Left hindlimb (tissue), 1 donor: ENCODE results near the gene DUSP22.
"Not testable (repeated sequence)": the region's sequence is repeated elsewhere in the genome, so short reads cannot be mapped to it uniquely, and the experiment has no call there.

Source experiments
- DNase-seq: peaks from one replicate; pipeline ENCODE4 v3.0.0-alpha.2; 2018

The DUSP22 gene

GRCh38 chr6:291697-292505 lies at the start of gene DUSP22:
TSS of gene DUSP22 (plus strand) at chr6:292487. CDS start at chr6:292540, 53 bp downstream.
- peak; percentile 90 for DNase-seq

DNA sequence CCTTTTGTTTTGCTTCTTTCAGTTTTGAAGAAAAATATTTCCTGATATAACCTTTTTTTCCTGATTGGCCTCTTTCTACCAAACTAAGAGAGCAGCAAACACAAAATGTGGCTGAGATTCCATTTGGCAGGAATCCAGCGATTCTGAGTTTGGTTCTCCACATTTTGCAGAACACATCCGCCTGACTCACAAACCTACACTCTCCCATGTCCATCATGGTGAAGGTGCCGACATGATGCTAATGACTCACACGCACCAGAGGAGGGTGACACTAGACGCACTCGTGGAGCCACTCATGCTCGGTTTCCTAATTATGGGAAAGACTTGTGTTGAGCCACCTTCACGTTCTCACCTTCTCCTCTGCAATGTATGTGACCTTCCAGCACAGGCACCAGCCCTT lies 45.9 kb upstream of the DUSP22 start:
- no peak for DNase-seq

GRCh38 chr6:247351-247750 lies 44.9 kb upstream of the DUSP22 start:
- DNase-seq: no peak

DNA sequence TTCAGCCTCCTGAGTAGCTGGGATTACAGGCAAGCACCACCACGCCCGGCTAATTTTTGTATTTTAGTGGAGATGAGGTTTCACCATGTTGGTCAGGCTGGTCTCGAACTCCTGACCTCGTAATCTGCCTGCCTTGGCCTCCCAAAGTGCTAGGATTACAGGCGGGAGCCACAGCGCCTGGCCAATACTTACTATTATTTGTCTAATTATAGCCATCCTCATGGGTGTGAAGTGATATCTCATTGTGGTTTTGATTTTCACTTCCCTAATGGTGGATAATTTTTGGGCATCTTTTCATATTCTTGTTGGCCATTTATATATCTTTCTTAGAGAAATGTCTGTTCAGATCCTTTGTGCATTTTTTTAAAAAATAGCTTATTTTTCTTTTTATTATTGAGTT lies 44.2 kb upstream of the DUSP22 start:
- DNase-seq: not testable (repeated sequence)

DNA sequence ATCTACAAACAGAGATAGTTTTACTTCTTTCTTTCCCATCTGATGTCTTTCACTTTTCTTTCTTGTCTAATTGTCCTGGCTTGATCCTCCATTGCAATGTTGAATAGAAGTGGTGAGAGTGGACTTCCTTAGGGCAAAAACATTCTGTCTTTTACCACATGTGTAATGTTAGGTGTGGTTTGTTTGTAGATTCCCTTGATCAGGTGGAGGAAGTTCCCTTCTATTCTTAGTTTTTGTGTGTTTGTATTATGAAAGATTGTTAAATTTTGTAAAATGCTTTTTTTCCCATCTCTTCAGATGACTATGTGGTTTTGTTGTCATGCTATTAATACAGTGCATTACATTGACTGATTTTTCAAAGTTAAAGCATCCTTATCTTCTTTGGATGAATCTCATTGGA lies 41.6 kb upstream of the DUSP22 start:
- DNase-seq: no peak

- DNase-seq: no peak
Observed at GRCh38 chr6:251920-252319, 40.4 kb upstream of the DUSP22 start.

DNA sequence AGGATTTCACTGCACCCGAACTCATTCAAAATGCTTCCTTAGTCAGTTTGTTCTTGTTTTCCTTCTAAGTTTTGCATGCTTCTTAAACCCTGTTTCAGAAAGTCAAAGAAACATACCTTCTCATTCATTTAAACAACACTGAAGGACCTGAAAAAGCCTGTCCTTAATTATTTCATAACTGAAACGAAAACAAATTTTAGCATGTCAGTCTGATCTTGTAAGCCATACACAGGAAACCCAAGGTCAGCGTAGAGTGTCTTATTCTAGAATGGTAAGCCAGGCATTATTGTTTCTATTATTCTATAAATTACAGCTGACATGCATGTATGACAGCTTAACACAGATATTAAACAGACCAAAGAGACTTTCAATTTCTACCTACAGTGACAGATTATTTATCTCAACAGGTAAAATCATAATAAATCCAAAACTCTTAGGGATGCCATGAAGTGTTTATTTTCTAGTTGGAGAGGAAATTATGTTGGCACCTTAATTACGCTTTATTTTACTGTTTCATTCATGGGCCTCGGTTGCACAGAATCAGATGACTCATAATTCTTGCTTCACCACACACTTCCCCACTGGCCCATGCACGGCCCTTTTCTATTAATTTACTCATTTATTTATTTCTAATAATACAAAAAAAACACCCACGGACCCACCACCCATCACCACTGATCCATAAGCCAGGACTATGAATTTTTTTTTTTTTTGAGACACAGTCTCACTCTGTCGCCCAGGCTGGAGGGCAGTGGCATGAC lies 39.3 kb upstream of the DUSP22 start:
- DNase-seq: no peak

- no peak for DNase-seq
Observed at GRCh38 chr6:254016-254415, 38.3 kb upstream of the DUSP22 start.

- DNase-seq: no peak
Observed at GRCh38 chr6:255041-255750, 37.1 kb upstream of the DUSP22 start.

DNA sequence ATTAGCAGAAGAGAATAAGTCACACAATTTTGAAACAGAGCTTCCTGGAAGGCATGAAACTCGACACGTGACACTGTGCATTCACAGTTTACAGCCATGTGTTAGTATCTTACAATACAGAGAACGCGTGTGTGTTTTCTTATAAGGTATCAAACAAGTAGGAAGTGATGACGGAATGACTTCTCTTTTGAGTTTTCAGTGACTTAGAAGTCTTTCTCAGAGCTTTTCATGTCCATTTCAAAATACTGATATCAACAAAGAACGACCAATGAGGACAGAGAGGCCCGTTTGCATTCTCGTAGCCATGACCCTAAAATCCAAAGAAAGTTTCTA lies 36.6 kb upstream of the DUSP22 start:
- no peak for DNase-seq

- DNase-seq: no peak
Observed at GRCh38 chr6:256169-256568, 36.1 kb upstream of the DUSP22 start.

DNA sequence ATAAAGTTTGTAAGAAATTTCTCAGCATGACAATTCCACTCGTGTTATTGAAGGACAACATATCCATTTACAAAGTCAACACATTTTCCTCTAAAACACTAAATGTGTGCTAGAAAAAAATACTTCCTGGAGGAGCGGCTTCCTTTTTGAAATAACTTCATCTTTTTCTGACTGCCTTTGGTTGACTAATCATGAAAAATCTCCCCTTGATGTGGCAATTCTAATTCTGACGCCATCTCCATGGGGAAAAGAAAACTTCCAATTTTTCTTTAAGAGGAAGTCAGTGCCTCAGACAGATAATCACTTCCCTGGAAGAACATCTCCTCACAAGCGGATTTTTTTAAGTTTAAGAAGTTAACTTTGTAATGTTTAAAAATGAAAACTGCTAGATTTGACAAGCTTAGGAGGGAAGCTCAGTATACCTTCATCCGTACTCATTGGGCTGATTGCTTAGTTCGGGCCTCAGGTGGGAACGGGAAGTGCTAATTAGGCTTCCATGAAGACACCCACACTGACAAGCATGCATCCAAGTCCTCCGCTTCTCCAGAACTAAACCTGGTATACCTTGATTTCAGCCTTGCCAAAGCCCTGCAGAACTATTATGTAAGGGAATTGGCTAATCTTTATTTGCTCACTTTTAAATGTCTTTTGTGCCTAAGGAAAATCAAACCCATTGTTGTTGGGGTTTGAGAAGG lies 35.1 kb upstream of the DUSP22 start:
- no peak for DNase-seq

DNA sequence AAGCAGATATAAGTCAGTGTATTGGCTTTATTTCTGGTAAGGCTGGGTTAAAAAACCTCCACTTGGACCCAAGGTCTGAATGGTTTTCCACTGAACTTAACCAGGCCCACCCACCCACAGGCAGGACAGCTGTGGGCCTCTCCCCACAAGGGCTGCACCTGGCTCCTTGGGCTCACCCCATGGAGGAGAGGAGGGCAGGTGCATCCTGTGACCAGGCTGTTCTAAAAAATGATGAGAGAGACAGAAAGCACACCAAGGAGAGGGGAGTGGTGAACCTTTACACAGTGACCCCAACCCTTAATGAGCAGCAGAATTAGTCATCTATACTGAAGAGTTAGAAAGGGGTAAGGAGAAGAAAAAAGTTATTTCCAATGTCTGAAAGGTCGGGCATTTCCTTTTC lies 34.5 kb upstream of the DUSP22 start:
- no peak for DNase-seq

DNA sequence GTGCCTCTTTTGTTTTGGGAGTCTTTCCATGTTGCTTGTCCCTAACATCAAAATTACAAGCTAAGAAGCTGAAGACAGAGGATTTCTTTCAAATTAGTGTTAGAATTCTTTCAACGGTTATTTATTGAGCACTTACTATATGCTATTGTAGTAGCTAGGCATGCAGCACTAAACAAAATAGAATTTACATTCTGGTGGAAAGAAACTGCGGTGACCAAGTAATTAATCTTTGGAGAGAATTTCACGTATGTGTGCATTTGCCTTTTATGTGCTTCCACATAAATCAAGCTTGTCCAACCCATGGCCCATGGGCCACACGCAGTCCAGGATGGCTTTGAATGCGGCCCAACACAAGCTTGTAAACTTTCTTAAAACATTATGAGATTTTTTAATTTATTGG lies 33.0 kb upstream of the DUSP22 start:
- DNase-seq: no peak

DNA sequence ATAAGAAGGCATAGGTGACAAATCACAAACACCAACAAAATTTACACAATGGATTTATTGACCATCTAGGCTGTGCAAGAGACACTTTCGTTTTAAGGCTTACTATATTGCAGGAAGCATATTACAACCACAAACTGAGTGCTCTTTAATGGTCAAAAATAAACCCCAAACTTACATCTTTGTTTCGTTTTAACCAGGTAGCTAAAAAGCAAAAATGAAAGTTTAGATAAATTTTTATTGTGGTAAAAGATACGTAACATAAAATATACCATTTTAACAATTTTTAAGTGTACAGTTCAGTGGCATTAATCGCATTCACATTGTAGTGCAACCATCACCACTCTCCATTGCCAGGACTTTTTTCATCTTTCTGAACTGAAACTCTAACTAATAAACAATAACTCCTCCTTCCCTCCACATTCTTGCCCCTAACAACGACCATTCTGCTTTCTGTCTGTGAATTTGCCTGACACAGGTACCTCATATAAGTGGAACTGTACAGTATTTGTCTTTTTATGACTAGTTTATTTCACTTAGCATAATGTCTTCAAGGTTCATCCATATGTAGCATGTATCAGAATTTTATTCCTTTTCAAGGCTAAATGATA lies 32.3 kb upstream of the DUSP22 start:
- DNase-seq: no peak

DNA sequence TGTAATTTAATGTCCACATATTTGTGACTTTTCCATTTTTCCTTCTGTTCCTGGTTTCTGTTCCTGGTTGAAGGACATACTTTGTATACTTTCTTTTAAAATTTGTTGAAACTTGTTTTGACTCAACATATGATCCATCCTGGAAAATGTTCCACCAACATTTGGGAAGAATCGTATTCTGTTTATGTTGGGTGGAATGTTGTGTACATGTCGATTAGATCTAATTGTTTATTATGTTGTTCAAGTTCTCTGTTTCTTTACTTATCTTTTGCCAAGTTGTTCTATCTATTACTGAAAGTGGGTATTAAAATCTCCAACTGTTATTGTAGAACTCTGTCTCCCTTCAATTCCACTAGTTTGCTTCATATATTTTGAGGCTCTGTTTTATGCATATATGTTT lies 27.7 kb upstream of the DUSP22 start:
- DNase-seq: no peak

GRCh38 chr6:268394-268935 lies 23.8 kb upstream of the DUSP22 start:
- no peak for DNase-seq

- DNase-seq: peak; percentile 42
Observed at GRCh38 chr6:273551-274058, 18.7 kb upstream of the DUSP22 start.

GRCh38 chr6:277746-278145 lies 14.5 kb upstream of the DUSP22 start:
- DNase-seq: no peak

GRCh38 chr6:278494-278893 lies 13.8 kb upstream of the DUSP22 start:
- DNase-seq: no peak

GRCh38 chr6:279341-280029 lies 12.8 kb upstream of the DUSP22 start:
- no peak for DNase-seq
